ENCODE data around the gene D2HGDH. TPM values are rescaled to one million over a fixed set of nuclear protein-coding genes. Genes with fewer than 3 reads are reported as not detected.

D2HGDH gene
- total and polyA plus RNA-seq, 2 of the 8 experiments (the other 6 are each of a cell fraction or from before 2014, with no cell fraction given) = 3.4 to 8.1 TPM

DNA sequence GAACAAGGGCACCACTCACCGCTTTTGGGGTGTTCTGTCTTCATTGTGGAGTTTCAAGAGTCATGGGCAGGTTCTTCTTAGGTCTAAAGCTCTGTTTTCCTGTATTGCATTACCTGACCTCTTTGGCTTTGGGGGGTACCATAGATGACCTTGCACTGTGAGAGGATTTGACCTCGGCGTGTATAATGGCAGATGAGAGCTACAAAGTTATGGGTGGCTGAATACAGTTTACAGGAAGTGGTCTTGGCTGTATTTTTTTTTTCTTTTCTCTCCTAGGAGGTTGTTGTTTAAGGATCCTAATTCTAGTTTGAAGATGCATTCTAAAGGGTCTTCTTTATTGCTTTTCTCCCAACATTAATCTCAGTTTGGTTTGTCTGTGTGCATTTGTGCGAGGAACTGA is 53.7 kb downstream of the D2HGDH start (continued):
- TF ChIP-seq, protein P1, sequence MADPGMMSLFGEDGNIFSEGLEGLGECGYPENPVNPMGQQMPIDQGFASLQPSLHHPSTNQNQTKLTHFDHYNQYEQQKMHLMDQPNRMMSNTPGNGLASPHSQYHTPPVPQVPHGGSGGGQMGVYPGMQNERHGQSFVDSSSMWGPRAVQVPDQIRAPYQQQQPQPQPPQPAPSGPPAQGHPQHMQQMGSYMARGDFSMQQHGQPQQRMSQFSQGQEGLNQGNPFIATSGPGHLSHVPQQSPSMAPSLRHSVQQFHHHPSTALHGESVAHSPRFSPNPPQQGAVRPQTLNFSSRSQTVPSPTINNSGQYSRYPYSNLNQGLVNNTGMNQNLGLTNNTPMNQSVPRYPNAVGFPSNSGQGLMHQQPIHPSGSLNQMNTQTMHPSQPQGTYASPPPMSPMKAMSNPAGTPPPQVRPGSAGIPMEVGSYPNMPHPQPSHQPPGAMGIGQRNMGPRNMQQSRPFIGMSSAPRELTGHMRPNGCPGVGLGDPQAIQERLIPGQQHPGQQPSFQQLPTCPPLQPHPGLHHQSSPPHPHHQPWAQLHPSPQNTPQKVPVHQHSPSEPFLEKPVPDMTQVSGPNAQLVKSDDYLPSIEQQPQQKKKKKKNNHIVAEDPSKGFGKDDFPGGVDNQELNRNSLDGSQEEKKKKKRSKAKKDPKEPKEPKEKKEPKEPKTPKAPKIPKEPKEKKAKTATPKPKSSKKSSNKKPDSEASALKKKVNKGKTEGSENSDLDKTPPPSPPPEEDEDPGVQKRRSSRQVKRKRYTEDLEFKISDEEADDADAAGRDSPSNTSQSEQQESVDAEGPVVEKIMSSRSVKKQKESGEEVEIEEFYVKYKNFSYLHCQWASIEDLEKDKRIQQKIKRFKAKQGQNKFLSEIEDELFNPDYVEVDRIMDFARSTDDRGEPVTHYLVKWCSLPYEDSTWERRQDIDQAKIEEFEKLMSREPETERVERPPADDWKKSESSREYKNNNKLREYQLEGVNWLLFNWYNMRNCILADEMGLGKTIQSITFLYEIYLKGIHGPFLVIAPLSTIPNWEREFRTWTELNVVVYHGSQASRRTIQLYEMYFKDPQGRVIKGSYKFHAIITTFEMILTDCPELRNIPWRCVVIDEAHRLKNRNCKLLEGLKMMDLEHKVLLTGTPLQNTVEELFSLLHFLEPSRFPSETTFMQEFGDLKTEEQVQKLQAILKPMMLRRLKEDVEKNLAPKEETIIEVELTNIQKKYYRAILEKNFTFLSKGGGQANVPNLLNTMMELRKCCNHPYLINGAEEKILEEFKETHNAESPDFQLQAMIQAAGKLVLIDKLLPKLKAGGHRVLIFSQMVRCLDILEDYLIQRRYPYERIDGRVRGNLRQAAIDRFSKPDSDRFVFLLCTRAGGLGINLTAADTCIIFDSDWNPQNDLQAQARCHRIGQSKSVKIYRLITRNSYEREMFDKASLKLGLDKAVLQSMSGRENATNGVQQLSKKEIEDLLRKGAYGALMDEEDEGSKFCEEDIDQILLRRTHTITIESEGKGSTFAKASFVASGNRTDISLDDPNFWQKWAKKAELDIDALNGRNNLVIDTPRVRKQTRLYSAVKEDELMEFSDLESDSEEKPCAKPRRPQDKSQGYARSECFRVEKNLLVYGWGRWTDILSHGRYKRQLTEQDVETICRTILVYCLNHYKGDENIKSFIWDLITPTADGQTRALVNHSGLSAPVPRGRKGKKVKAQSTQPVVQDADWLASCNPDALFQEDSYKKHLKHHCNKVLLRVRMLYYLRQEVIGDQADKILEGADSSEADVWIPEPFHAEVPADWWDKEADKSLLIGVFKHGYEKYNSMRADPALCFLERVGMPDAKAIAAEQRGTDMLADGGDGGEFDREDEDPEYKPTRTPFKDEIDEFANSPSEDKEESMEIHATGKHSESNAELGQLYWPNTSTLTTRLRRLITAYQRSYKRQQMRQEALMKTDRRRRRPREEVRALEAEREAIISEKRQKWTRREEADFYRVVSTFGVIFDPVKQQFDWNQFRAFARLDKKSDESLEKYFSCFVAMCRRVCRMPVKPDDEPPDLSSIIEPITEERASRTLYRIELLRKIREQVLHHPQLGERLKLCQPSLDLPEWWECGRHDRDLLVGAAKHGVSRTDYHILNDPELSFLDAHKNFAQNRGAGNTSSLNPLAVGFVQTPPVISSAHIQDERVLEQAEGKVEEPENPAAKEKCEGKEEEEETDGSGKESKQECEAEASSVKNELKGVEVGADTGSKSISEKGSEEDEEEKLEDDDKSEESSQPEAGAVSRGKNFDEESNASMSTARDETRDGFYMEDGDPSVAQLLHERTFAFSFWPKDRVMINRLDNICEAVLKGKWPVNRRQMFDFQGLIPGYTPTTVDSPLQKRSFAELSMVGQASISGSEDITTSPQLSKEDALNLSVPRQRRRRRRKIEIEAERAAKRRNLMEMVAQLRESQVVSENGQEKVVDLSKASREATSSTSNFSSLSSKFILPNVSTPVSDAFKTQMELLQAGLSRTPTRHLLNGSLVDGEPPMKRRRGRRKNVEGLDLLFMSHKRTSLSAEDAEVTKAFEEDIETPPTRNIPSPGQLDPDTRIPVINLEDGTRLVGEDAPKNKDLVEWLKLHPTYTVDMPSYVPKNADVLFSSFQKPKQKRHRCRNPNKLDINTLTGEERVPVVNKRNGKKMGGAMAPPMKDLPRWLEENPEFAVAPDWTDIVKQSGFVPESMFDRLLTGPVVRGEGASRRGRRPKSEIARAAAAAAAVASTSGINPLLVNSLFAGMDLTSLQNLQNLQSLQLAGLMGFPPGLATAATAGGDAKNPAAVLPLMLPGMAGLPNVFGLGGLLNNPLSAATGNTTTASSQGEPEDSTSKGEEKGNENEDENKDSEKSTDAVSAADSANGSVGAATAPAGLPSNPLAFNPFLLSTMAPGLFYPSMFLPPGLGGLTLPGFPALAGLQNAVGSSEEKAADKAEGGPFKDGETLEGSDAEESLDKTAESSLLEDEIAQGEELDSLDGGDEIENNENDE (IDR thresholded peaks at IDR 0.05; ENCODE audit: insufficient replicate concordance, low read length) = no peak
